Natural killer cell (primary cell): ENCODE measurements around the gene PTMS. TPM values are rescaled to one million over a fixed set of nuclear protein-coding genes. Genes with fewer than 3 reads are reported as not detected.
A peak's percentile ranks its signal among the peaks of the same experiment; 100 is the strongest.

Experiments
- ATAC-seq, 3 donors: fragments of 150-1000 bp in 2 of 3; fragments of 200-7000 bp in 1 of 3; cut with Tn5 transposase; 1 replicate in 1 of 3; 2 replicates in 2 of 3; pipeline ENCODE4 v1.10.0; 2021; ENCODE audit warnings: mild to moderate bottlenecking in 2 of 3, moderate library complexity in 2 of 3
- DNase-seq, 2 donors: peaks; one replicate each; pipeline versions ENCODE4 v3.0.0 to v3.0.0-alpha.2; 2013 to 2021; ENCODE audit warnings: mixed read lengths in 1 of 2
- H3K27ac ChIP-seq: one replicate; pipeline ENCODE4 v1.5.1; 2013; ENCODE audit warnings: mild to moderate bottlenecking, low read length
- H3K27me3 ChIP-seq: one replicate; pipeline ENCODE4 v1.6.1; 2013; ENCODE audit warnings: low read length; ENCODE audit not compliant: control insufficient read depth, insufficient read depth
- H3K36me3 ChIP-seq: one replicate; pipeline ENCODE4 v1.6.1; 2013; ENCODE audit warnings: low read length; ENCODE audit not compliant: control insufficient read depth, insufficient read depth
- H3K4me1 ChIP-seq: one replicate; pipeline ENCODE4 v1.6.1; 2013; ENCODE audit warnings: low read length; ENCODE audit not compliant: control insufficient read depth, insufficient read depth
- H3K4me3 ChIP-seq: one replicate; pipeline ENCODE4 v1.5.1; 2013; ENCODE audit warnings: low read length
- H3K9me3 ChIP-seq: one replicate; pipeline ENCODE4 v1.6.1; 2013; ENCODE audit warnings: low read length; ENCODE audit not compliant: control insufficient read depth, insufficient read depth
- H3K27ac Mint-ChIP-seq, 2 donors: one replicate each; pipeline ENCODE4 v1.8.0; 2022; ENCODE audit warnings: mild to moderate bottlenecking in 2 of 2, mixed read lengths in 2 of 2, moderate library complexity in 1 of 2
- H3K27me3 Mint-ChIP-seq, 2 donors: one replicate each; pipeline ENCODE4 v1.8.0; 2022; ENCODE audit warnings: low read depth in 2 of 2, mixed read lengths in 2 of 2
- H3K36me3 Mint-ChIP-seq: one replicate; pipeline ENCODE4 v1.8.0; 2022; ENCODE audit warnings: mixed read lengths
- H3K4me1 Mint-ChIP-seq, 2 donors: one replicate each; pipeline ENCODE4 v1.8.0; 2022; ENCODE audit warnings: mixed read lengths in 2 of 2
- H3K4me3 Mint-ChIP-seq: one replicate; pipeline ENCODE4 v1.8.0; 2022; ENCODE audit warnings: mild to moderate bottlenecking, moderate library complexity, mixed read lengths
- H3K9me3 Mint-ChIP-seq, 2 donors: one replicate each; pipeline ENCODE4 v1.8.0; 2022; ENCODE audit warnings: mixed read lengths in 2 of 2
- WGBS: methylation state at CpG from one replicate; pipeline ENCODE4 v1.1.7; 2013; ENCODE audit warnings: missing lambda C conversion rate; ENCODE audit not compliant: insufficient coverage; 5-methylcytosine and 5-hydroxymethylcytosine counted together
- intact Hi-C: fragments of 100-400 bp; cut with micrococcal nuclease; formaldehyde crosslinking; loops from one replicate; pipeline ENCODE4 v1.14.2; 2022
- total RNA-seq, 4 donors: library from RNA; stranded (reverse); fragments of 120-200 nt in 1 of 4; gene quantifications; one replicate each; pipeline versions ENCODE4 v1.2.3 to v1.2.4, GENCODE V29; 2013 to 2022
- TF ChIP-seq, protein P1 (sequence below): fragments of 200-600 bp; IDR thresholded peaks from one replicate; pipeline ENCODE4 v1.8.0; 2022; ENCODE audit warnings: antibody characterized with exemption

Gene PTMS
- total RNA-seq, 3 donors from 2014 or later (not counting 1 experiment from before 2014, with no cell fraction given) = 2.3 to 33.2 (median 2.8) TPM

DNA sequence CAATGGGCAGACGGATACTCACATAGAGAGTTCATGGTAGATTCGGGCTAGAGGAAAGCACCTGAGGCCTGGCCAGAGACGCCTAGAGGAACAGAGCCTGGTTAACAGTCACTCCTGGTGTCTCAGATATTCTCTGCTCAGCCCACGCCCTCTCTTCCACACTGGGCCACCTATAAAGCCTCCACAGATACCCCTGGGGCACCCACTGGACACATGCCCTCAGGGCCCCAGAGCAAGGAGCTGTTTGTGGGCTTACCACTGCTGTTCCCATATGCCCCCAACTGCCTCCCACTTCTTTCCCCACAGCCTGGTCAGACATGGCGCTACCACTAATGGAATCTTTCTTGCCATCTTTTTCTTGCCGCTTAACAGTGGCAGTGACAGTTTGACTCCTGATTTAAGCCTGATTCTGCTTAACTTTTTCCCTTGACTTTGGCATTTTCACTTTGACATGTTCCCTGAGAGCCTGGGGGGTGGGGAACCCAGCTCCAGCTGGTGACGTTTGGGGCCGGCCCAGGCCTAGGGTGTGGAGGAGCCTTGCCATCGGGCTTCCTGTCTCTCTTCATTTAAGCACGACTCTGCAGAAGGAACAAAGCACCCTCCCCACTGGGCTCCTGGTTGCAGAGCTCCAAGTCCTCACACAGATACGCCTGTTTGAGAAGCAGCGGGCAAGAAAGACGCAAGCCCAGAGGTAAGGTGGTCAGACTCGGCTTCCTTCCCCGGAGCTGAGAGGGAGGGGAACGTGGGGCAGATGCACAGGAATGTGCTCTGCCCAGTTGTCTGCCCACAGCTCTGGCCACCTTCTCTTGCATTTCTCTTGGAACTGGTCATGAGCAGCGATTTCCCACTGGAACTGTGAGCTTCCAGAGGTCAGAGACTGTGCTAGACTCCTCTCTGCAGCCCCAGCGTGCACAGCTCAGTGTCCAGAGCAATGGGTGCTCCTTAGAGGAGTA is 23.1 kb downstream of the PTMS start, which contains the start of gene CD4:
TSS of gene CD4 (plus strand) at position 557 of the 953 bp plus-strand sequence. CDS start 10,611 bp downstream, outside the sequence.
- 41% methylated on average over 18 of the region's 18 CpGs for WGBS
- Histone ChIP-seq H3K27ac (no peak within 1 kb of the TSS), H3K4me1 (peaks cover 20% of the 10 kb centered on the region), H3K9me3 (no peaks in the 10 kb centered on the region), H3K27me3 (no peaks in the 10 kb centered on the region), H3K36me3 (no peaks in the 10 kb centered on the region), H3K4me3 (peak within 1 kb of the TSS; percentile 21)
- DNase-seq (peak in 1 of 2 donors; percentile 77), ATAC-seq (peak in 1 of 3 donors; percentile 44)
- H3K4me3 Mint-ChIP-seq = peak within 1 kb of the TSS; percentile 35
- H3K9me3 Mint-ChIP-seq = no peaks in the 10 kb centered on the region
- H3K27ac Mint-ChIP-seq = no peak within 1 kb of the TSS
- H3K27me3 Mint-ChIP-seq = peaks cover 26 to 34% of the 10 kb centered on the region in 2 donors
- no peaks in the 10 kb centered on the region for H3K36me3 Mint-ChIP-seq
- intact Hi-C loops = no loop called here
- TF ChIP-seq, protein P1, sequence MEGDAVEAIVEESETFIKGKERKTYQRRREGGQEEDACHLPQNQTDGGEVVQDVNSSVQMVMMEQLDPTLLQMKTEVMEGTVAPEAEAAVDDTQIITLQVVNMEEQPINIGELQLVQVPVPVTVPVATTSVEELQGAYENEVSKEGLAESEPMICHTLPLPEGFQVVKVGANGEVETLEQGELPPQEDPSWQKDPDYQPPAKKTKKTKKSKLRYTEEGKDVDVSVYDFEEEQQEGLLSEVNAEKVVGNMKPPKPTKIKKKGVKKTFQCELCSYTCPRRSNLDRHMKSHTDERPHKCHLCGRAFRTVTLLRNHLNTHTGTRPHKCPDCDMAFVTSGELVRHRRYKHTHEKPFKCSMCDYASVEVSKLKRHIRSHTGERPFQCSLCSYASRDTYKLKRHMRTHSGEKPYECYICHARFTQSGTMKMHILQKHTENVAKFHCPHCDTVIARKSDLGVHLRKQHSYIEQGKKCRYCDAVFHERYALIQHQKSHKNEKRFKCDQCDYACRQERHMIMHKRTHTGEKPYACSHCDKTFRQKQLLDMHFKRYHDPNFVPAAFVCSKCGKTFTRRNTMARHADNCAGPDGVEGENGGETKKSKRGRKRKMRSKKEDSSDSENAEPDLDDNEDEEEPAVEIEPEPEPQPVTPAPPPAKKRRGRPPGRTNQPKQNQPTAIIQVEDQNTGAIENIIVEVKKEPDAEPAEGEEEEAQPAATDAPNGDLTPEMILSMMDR = no peak
- peaks cover 0 to 21% of the 10 kb centered on the region in 2 donors for H3K4me1 Mint-ChIP-seq

DNA sequence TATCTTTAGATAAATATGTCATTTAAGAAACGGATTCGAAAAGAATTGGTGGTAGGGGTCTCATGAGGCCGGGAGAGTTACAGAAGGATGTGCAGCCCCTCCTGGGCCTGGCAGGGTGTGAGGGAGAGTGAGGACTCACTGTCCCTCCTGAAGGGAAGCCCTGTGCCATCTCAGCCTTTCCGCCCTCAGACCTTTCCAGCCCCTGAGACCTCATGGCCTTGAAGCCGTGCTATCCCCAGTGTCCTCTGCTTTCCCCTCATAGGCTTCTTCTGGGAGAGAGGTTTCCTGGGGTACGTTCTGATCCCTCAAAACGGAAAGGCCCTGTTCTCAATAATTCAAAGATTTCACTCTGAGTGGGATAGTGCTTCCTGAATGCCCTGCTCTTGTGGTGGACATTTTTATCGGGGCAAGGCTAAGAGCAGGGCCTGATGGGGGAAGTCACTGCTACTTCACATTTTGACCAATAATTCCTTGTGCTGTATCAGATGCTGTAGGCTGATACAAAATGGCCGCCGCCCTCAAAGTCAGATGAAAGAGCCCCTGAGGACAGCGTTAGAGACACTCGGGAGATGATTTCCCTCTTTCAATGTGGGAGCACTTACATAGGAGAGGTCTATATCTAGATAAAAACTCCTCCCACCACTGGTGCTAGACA is 24.5 kb downstream of the PTMS start:
- intact Hi-C loops = no loop called here

DNA sequence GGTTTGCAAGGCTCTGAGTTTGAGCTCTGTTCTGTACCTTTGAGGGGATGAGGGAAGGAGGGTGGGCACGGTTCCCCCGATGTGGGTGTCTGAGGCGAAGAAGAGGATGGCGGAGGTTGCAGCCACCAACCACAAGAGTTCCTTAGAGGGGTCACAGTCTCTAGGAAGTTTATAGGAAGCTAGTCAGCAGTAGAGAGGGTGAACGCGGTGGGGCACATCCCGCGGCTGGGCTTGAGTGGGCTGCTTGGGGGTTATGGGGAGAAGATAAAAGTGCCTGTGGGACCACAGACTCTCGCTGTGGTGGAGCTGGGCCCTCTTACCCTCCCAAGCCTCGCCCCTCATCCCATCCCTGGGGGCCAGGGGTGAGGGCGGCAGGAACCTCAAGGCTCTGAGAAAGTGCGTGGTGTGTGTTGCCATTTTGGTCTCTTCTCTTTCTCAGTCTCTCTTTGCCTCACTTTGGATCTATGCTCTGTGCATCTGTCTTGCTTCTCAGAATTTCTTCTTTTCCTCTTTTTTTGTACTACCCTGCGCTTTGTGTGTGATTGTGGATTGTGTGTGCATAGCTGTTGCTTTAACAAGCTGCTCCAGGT is 25.9 kb downstream of the PTMS start:
- H3K4me3 ChIP-seq = no peak overlapping the region
- peaks cover 3% of the 10 kb centered on the region for H3K27me3 ChIP-seq
- H3K27ac ChIP-seq = no peak overlapping the region
- DNase-seq = peak in 1 of 2 donors; percentile 41
- no peaks in the 10 kb centered on the region for H3K9me3 Mint-ChIP-seq
- H3K4me1 ChIP-seq = peaks cover 20% of the 10 kb centered on the region
- peaks cover 0 to 21% of the 10 kb centered on the region in 2 donors for H3K4me1 Mint-ChIP-seq
- H3K27me3 Mint-ChIP-seq = peaks cover 40 to 59% of the 10 kb centered on the region in 2 donors
- H3K36me3 Mint-ChIP-seq = no peaks in the 10 kb centered on the region
- TF ChIP-seq, protein P1 = no peak
- intact Hi-C loops = no loop called here
- H3K27ac Mint-ChIP-seq = no peak overlapping the region
- 11% methylated on average over 10 of the region's 13 CpGs for WGBS
- no peaks in the 10 kb centered on the region for H3K36me3 ChIP-seq
- H3K9me3 ChIP-seq = no peaks in the 10 kb centered on the region
- peak overlapping the region; percentile 28 for H3K4me3 Mint-ChIP-seq
- peak in 1 of 3 donors; percentile 30 for ATAC-seq

More for the DNA sequence above, 24.5 kb downstream of the PTMS start:
- no peak overlapping the region for H3K4me3 Mint-ChIP-seq
- H3K27ac Mint-ChIP-seq = no peak overlapping the region
- Histone ChIP-seq H3K27ac (no peak overlapping the region), H3K4me1 (peaks cover 20% of the 10 kb centered on the region), H3K36me3 (no peaks in the 10 kb centered on the region), H3K27me3 (no peaks in the 10 kb centered on the region), H3K4me3 (peak overlapping the region; percentile 14), H3K9me3 (no peaks in the 10 kb centered on the region)
- no peaks in the 10 kb centered on the region for H3K9me3 Mint-ChIP-seq
- WGBS = 88% methylated on average over 12 of the region's 12 CpGs
- TF ChIP-seq, protein P1 = no peak
- peaks cover 35 to 45% of the 10 kb centered on the region in 2 donors for H3K27me3 Mint-ChIP-seq
- no peaks in the 10 kb centered on the region for H3K36me3 Mint-ChIP-seq
- ATAC-seq (no peak), DNase-seq (peak in 1 of 2 donors; percentile 67)
- H3K4me1 Mint-ChIP-seq = peaks cover 0 to 21% of the 10 kb centered on the region in 2 donors
